Esophagus mucosa (tissue), 1 donor: ENCODE results near the gene CMTM3. TPM values are rescaled to one million over a fixed set of nuclear protein-coding genes. Genes with fewer than 3 reads are reported as not detected.
"Not testable (repeated sequence)": the region's sequence is repeated elsewhere in the genome, so short reads cannot be mapped to it uniquely, and the experiment has no call there.

Experiments
- ATAC-seq: fragments of 200-7000 bp; cut with Tn5 transposase; one replicate; pipeline ENCODE4 v1.9.1; 2020
- total RNA-seq: library from RNA; stranded (reverse); gene quantifications from one replicate; pipeline ENCODE4 v1.2.4, GENCODE V29; 2023
- donor health status: DM: yes; HTN: yes; CAD: no.

Gene CMTM3
- total RNA-seq, 1 donor from 2014 or later, result 3.7 TPM

GRCh38 chr16:66585481-66586239 is 18.8 kb upstream of the CMTM3 start:
- peak; percentile 20 for ATAC-seq

DNA sequence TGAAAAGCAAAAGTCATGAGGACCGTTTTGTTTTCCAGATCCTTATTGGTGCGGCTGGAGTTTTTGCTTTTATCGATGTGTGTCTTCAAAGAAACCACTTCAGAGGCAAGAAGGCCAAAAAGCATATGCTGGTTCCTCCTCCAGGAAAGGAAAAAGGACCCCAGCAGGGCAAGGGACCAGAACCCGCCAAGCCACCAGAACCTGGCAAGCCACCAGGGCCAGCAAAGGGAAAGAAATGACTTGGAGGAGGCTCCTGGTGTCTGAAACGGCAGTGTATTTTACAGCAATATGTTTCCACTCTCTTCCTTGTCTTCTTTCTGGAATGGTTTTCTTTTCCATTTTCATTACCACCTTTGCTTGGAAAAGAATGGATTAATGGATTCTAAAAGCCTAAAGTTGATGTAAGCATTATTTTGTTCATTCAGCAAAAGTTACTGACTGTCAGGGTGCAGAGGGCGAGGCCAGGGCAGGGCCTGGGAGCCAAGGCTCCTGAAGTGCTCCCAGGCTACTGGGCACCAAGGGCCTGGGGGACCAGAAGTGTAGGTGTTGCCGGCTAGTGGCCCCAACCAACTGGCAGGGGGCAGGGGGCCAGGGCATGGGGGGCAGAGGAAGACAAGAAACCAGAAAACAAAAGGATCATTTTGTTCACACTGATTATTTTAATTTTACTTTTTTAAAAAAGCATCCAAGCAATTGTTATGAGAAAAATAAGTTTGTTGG is 16.5 kb upstream of the CMTM3 start:
- no peak for ATAC-seq

DNA sequence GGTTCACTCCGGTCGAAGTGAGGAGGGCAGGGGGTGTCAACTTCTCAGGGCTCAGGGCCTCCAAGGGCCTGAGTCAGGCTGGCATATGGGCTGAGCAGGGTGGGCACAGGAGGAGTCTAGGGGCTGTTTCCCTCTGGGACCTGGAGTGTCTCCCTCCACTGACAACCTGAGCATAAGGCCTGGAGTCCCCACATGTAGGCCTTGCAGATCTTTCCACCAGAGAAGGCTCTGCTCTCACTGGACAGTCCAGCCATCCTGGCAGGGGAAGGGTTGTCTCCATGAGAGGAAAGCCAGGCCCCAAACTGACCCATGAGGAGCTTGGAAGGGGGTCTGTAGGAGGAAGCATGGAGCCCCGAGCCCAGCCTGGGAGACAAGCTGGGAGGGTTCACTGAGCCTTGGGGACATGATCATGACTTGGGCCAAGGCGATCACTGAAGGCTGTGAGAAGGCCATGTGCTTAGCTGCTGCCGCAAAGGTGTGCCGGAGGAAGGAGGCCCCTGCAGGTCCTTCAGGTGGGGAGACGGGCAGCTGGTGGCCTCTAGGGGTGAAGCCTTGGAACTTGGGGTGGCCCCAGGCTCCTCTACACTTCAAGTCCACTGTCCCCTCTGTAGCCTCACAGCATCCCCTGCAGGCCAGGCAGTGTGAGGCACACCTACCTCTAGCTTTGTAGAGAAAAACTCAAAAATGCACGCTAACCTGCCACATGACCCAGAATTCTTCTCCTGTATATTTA is 15.4 kb upstream of the CMTM3 start:
- ATAC-seq, result peak; percentile 78

GRCh38 chr16:66590322-66590721 is 14.2 kb upstream of the CMTM3 start:
- ATAC-seq, result no peak

DNA sequence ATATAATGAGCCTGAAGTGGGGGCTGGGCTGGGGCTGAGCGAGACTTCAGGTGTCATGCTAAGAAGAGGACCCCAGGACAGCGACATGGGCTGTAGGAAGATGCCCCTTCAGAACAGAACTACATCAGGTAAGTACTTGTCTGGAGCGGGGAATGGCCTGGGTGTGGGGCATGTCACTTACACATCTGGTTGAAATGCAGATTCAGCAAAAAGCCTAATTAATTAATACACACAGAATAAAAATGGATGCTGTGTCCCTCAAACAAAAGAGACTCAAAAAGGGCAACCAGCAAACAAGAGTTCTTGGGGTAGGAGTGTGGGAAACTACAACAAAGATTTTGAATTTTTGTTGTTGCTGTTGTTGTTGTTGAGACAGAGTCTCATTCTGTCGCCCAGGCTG is 13.5 kb upstream of the CMTM3 start:
- no peak for ATAC-seq

- no peak for ATAC-seq
Measured at GRCh38 chr16:66592241-66592640, 12.3 kb upstream of the CMTM3 start.

DNA sequence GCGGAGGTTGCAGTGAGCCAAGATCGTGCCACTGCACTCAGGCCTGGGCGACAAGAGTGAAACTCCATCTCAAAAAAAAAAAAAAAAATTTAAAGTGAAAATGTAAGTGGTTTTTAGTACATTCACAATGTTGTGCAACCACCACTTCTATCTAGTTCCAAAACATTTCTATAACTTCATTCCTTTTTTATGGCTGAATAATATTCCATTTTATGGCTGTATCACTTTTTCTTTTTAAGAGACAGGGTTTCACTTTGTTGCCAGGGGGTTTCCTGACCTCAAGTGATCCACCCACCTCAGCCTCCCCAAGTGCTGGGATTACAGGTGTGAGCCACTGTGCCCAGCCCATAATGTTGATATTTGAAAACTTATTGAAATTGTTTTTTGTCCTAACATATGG is 11.7 kb upstream of the CMTM3 start:
- ATAC-seq, result no peak

DNA sequence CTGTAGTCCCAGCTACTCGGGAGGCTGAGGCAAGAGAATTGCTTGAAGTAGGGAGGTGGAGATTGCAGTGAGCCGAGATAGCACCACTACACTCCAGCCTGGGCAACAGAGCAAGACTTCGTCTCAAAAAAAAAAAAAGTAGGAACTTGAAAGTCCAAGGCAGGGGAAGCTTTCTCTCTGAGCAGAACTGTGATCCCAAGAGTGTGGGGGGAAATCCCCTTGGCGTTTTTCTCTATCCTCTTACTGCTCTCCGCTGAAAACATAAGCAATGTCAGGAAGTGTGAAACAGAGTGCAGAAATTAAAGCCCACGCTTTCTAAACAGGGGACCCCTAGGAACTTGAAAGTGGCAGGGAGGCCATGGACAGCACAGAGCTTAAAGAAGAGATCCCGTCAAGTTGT is 9.8 kb upstream of the CMTM3 start:
- no peak for ATAC-seq

DNA sequence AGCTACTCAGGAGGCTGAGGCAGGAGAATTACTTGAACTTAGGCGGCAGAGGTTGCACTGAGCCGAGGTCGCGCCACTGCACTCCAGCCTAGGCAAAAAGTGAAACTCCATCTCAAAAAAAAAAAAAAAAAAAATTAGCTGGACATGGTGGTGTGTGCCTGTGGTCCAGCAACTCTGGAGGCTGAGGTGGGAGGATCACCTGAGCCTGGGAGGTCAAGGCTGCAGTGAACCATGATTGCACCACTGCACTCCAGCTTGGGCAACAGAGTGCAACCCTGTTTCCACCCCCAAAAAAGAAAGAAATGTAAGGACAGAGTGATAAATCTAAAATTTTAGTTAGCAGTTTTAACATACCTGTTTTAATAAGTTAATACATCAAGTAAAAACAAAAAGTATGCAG is 7.9 kb upstream of the CMTM3 start:
- not testable (repeated sequence) for ATAC-seq

GRCh38 chr16:66596986-66597848 is 7.3 kb upstream of the CMTM3 start:
- no peak for ATAC-seq

- ATAC-seq, result peak; percentile 55
Measured at GRCh38 chr16:66598111-66598510, 6.4 kb upstream of the CMTM3 start.

GRCh38 chr16:66599726-66600125 is 4.8 kb upstream of the CMTM3 start:
- ATAC-seq, result no peak

DNA sequence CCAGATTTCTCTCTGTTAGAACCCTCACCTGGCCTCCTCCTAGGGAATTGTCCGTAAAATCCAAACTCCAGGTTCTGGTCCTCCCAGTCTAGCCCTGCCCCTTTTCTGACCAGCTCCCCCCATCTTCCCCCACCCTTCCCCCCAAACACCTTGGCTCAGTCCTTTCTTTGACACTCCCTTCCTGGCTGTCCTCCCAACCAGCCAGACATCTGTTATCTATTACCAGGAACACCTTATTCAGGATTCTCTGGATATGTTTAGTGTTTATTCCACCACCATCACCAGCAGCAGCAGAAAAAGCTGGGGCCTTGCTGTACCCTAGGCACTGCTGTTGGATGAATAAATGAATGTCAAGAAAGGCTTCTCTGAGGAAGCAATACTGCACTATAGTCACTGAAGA is 4.0 kb upstream of the CMTM3 start:
- ATAC-seq, result no peak

GRCh38 chr16:66601471-66601870 is 3.0 kb upstream of the CMTM3 start:
- ATAC-seq, result no peak

DNA sequence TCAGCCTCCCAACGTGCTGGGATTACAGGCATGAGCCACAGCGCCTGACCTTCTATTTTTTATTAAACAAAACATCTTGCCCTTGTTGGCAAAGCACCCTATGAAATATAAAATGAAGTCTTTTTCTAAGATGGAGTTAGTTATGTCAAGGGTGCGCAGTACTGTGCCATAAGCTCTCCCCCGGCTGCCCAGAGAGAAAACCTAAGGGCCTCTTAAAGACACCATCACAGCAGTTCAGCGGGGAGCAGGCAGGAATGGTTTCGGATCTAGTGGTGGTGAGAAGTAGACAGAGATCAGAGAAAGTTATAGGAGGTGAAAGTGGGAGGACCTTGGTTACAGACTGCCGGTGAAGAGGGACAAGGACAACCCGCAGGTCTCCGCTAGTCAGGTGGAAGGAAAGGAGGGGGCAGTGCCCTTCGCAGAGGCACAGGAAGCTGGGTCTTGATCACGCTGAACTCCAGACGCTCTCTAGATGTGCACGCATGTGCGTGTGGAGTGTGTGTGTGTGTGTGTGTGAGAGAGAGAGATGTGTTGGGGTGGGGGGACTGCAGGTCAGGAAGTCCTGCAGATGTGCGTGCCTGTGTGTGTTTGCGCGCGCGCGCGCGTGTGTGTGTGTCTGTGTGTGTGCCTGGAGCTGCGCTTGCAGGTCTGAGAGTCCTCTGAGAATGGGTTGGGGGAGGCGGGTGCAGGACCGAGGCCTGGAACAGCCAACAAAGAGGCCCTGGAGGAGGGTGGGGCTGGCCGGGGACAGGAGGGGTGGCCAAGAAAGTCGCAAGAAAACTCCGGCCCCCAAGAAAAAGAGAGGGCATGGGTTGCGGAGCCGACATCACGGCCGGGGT is 748 bp upstream of the CMTM3 start:
- peak; percentile 32 for ATAC-seq

DNA sequence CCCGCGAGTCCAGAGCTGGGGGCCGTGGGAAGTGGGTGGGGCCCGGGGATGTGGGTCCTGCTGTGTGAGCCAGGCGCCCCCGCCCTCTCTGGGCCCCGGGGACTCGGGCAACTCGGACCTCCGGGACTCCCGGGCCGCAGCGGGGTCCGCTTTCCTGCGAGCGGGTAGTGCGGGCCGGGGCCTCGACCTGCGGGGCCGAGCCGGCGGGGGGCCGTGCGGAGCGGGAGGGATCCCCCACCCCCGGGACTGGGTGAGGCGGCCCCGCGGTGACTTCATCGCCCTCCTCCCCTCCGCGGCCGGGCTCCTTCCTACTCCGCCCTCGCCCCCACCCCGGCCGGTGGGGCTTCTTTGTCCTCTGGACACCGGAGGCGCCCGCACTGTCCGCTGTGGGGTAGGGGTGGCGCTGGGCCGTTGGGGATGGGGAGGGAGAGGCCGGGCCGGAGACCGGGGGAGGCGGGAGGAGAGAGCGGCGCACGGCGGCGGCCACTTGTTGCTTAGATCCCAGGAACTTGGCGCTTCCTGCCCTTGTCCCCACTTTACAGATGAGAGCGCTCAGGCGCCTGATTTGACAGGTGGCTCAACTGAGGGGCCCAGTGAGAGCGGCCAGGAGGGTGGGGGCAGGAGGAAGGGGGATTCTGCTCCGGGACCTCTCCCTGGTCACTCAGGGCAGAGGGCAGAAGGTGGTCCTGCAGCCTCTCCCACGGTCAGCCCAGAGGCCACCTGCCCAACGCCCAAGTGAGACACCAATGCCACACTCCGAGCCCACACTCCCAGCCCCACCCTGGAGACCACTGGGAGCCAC is 874 bp downstream of the CMTM3 start:
- peak; percentile 41 for ATAC-seq

- ATAC-seq, result no peak
Measured at GRCh38 chr16:66605979-66606751, 1.7 kb downstream of the CMTM3 start.

- ATAC-seq, result peak; percentile 75
Measured at GRCh38 chr16:66608241-66609138, 4.0 kb downstream of the CMTM3 start.

DNA sequence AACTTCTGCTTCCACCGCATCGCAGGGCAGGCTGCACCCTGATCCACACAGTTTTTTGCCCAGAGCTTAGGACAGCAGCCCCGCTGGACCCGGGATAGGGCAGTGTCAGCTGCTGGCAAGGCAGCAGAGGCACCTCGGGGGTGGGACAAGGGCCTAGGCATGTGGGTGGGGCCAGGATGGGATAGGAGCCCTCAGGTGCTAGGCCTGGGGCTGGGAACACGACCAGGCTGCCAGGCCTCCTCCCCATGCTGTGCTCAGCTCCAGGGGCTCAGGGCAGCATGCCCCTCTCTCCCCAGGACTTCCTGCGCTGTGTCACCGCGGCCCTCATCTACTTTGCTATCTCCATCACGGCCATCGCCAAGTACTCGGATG is 4.6 kb downstream of the CMTM3 start:
- no peak for ATAC-seq
